Astrocyte (in vitro differentiated cells and primary cell): ENCODE measurements around the gene SLC44A5.

Experiments used
- CTCF ChIP-seq: IDR thresholded peaks from 2 replicates; pipeline ENCODE4 v1.5.1; 2011; ENCODE audit warnings: low read depth, mild to moderate bottlenecking, inconsistent platforms, low read length, moderate library complexity; ENCODE audit not compliant: insufficient read depth
- EZH2 ChIP-seq: IDR thresholded peaks from 2 replicates; pipeline ENCODE4 v1.6.1; 2012; ENCODE audit warnings: mild to moderate bottlenecking, low read length, inconsistent platforms; ENCODE audit not compliant: insufficient read depth

- TF ChIP-seq CTCF (no peak), EZH2 (no peak)
Observed at GRCh38 chr1:75519651-75520427, 91.1 kb downstream of the SLC44A5 start.
